ENCODE data around the gene PHYH. TPM values are rescaled to one million over a fixed set of nuclear protein-coding genes. Genes with fewer than 3 reads are reported as not detected.

The PHYH gene
- total RNA-seq, 1 donor from 2014 or later, result 12.1 TPM

Other genes with a start within 250 kb of the PHYH start
- 70.8 and 105 TPM in 2 replicates for gene OPTN, start 199.9 kb downstream of the PHYH start, total RNA-seq
- 2.4 and 5.0 TPM in 2 replicates for gene MCM10, start 138.5 kb downstream of the PHYH start, total RNA-seq
- not detected in 2 replicates for gene UCMA, start 65.7 kb downstream of the PHYH start, total RNA-seq
- gene SEPHS1, start 48.2 kb upstream of the PHYH start, total RNA-seq, result 29.0 and 35.1 TPM in 2 replicates
- gene BEND7, start 228.9 kb upstream of the PHYH start, total RNA-seq, result 5.0 and 7.1 TPM in 2 replicates